Liver (tissue), 9 donors: ENCODE results near the gene RBFA. TPM values are rescaled to one million over a fixed set of nuclear protein-coding genes. Genes with fewer than 3 reads are reported as not detected.

Experiments used
- DNase-seq: peaks from one replicate; pipeline ENCODE4 v3.0.0-alpha.2; 2017; ENCODE audit warnings: low spot score
- H3K27ac ChIP-seq, 2 donors: one replicate each; pipeline ENCODE4 v1.7.0; 2013; ENCODE audit warnings: inconsistent platforms in 2 of 2, low read length in 2 of 2, control low read depth in 1 of 2, low read depth in 1 of 2, mild to moderate bottlenecking in 1 of 2
- H3K27me3 ChIP-seq, 4 donors: one replicate each; pipeline versions ENCODE4 v1.6.1 to v1.7.0; 2013; ENCODE audit warnings: low read length in 3 of 4, inconsistent platforms in 1 of 4, mild to moderate bottlenecking in 1 of 4, moderate library complexity in 1 of 4; ENCODE audit not compliant: control insufficient read depth in 4 of 4, insufficient read depth in 4 of 4
- H3K36me3 ChIP-seq, 4 donors: one replicate each; pipeline versions ENCODE4 v1.6.1 to v1.7.0; 2013; ENCODE audit warnings: low read length in 3 of 4, mild to moderate bottlenecking in 3 of 4, low read depth in 1 of 4, moderate library complexity in 1 of 4; ENCODE audit not compliant: control insufficient read depth in 4 of 4, insufficient read depth in 3 of 4
- H3K4me1 ChIP-seq, 4 donors: one replicate each; pipeline versions ENCODE4 v1.6.1 to v1.7.0; 2013; ENCODE audit warnings: low read length in 3 of 4, mild to moderate bottlenecking in 3 of 4, moderate library complexity in 1 of 4; ENCODE audit not compliant: control insufficient read depth in 4 of 4, insufficient read depth in 4 of 4
- H3K4me3 ChIP-seq, 3 donors: one replicate each; pipeline versions ENCODE4 v1.6.1 to v1.7.0; 2013; ENCODE audit warnings: low read length in 3 of 3, control low read depth in 1 of 3, low read depth in 1 of 3, mild to moderate bottlenecking in 1 of 3
- H3K9ac ChIP-seq, 2 donors: one replicate each; pipeline ENCODE4 v1.7.0; 2013; ENCODE audit warnings: low read length in 2 of 2, mild to moderate bottlenecking in 2 of 2, moderate library complexity in 2 of 2, control low read depth in 1 of 2, low read depth in 1 of 2
- H3K9me3 ChIP-seq, 4 donors: one replicate each; pipeline versions ENCODE4 v1.6.1 to v1.7.0; 2013; ENCODE audit warnings: low read length in 3 of 4; ENCODE audit not compliant: control insufficient read depth in 4 of 4
- EGR1 ChIP-seq, 2 donors: IDR thresholded peaks; 2 replicates each; pipeline ENCODE4 v1.6.1; 2016 to 2018; ENCODE audit warnings: antibody characterized with exemption in 2 of 2, low read depth in 2 of 2
- FOXA1 ChIP-seq: IDR thresholded peaks from 2 replicates; pipeline ENCODE4 v1.6.1; 2016; ENCODE audit warnings: antibody characterized with exemption
- GABPA ChIP-seq, 2 donors: IDR thresholded peaks in 1 of 2; conservative IDR thresholded peaks in 1 of 2; 2 replicates each; pipeline ENCODE4 v1.6.1; 2016; ENCODE audit warnings: antibody characterized with exemption in 2 of 2, mild to moderate bottlenecking in 1 of 2, moderate library complexity in 1 of 2
- HNF4A ChIP-seq, 2 donors: conservative IDR thresholded peaks; 2 replicates each; pipeline ENCODE4 v1.6.1; 2016; ENCODE audit warnings: antibody characterized with exemption in 2 of 2, mild to moderate bottlenecking in 2 of 2
- JUND ChIP-seq, 2 donors: IDR thresholded peaks; 2 replicates each; pipeline ENCODE4 v1.6.1; 2016; ENCODE audit warnings: antibody characterized with exemption in 2 of 2
- NR2F2 ChIP-seq: IDR thresholded peaks from 2 replicates; pipeline ENCODE4 v1.6.1; 2016; ENCODE audit warnings: antibody characterized with exemption
- RAD21 ChIP-seq, 2 donors: IDR thresholded peaks; 2 replicates each; pipeline ENCODE4 v1.6.1; 2016; ENCODE audit warnings: antibody characterized with exemption in 2 of 2, mild to moderate bottlenecking in 2 of 2
- TAF1 ChIP-seq: conservative IDR thresholded peaks from 2 replicates; pipeline ENCODE4 v1.6.1; 2016; ENCODE audit warnings: antibody characterized with exemption, mild to moderate bottlenecking
- WGBS: extraction: QIAGEN DNeasy Blood & Tissue Kit; methylation state at CpG from one replicate; pipeline ENCODE4 v1.1.7; 2013; 5-methylcytosine and 5-hydroxymethylcytosine counted together
- polyA plus RNA-seq, 2 donors: library from polyadenylated mRNA; stranded (reverse) in 1 of 2; unstranded in 1 of 2; fragments of 200-250 nt in 1 of 2; fragments of >200 nt in 1 of 2; fragmentation: Nextera tagmentation in 1 of 2; extraction: Ambion mirVana in 1 of 2; gene quantifications; one replicate each; pipeline versions ENCODE4 v1.2.1 to v1.2.3, GENCODE V29; 2013 to 2015
- total RNA-seq, 2 donors: library from RNA; depleted of rRNA; stranded (reverse); fragments of >200 nt; gene quantifications; one replicate each; pipeline ENCODE4 v1.2.3, GENCODE V29; 2014
- TF ChIP-seq, protein P1 (sequence below): IDR thresholded peaks from 2 replicates; pipeline ENCODE4 v1.6.1; 2016; ENCODE audit warnings: antibody characterized with exemption, mild to moderate bottlenecking
- TF ChIP-seq, protein P2 (sequence below): IDR thresholded peaks from 2 replicates; pipeline ENCODE4 v1.6.1; 2016; ENCODE audit warnings: antibody characterized with exemption
- TF ChIP-seq, protein P3 (sequence below): IDR thresholded peaks from 2 replicates; pipeline ENCODE4 v1.6.1; 2016; ENCODE audit warnings: antibody characterized with exemption
- TF ChIP-seq, protein P4 (sequence below): IDR thresholded peaks from 2 replicates; pipeline ENCODE4 v1.6.1; 2016; ENCODE audit warnings: antibody characterized with exemption
- donor health status: healthy.
- donor health status: healthy.
- donor health status: healthy.
- donor health status: healthy.
- donor health status: healthy.

Gene RBFA
- total and polyA plus RNA-seq, 4 donors, result 20.4 to 31.6 (median 27.0) TPM

DNA sequence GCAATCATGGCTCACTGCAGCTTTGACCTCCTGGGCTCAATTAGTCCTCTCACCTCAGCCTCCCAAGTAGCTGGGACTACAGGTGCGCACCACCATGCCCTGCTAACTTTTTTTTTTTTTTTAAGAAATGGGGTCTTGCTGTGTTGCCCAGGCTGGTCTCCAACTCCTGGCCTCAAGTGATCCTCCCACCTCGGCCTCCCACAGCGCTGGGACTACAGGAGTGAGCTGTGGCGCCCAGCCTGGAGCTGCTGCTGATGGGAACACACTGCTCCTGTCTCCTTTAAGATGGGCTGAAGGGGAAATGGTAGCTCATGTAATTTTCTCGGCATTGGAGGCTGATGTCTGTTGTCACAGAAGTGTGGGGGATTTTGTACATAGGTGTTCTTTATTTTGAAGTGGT is 39.9 kb downstream of the RBFA start (continued):
- TF ChIP-seq, protein P1, sequence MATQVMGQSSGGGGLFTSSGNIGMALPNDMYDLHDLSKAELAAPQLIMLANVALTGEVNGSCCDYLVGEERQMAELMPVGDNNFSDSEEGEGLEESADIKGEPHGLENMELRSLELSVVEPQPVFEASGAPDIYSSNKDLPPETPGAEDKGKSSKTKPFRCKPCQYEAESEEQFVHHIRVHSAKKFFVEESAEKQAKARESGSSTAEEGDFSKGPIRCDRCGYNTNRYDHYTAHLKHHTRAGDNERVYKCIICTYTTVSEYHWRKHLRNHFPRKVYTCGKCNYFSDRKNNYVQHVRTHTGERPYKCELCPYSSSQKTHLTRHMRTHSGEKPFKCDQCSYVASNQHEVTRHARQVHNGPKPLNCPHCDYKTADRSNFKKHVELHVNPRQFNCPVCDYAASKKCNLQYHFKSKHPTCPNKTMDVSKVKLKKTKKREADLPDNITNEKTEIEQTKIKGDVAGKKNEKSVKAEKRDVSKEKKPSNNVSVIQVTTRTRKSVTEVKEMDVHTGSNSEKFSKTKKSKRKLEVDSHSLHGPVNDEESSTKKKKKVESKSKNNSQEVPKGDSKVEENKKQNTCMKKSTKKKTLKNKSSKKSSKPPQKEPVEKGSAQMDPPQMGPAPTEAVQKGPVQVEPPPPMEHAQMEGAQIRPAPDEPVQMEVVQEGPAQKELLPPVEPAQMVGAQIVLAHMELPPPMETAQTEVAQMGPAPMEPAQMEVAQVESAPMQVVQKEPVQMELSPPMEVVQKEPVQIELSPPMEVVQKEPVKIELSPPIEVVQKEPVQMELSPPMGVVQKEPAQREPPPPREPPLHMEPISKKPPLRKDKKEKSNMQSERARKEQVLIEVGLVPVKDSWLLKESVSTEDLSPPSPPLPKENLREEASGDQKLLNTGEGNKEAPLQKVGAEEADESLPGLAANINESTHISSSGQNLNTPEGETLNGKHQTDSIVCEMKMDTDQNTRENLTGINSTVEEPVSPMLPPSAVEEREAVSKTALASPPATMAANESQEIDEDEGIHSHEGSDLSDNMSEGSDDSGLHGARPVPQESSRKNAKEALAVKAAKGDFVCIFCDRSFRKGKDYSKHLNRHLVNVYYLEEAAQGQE, result no peak
- no peak for TF ChIP-seq RAD21 (IDR thresholded peaks at IDR 0.05)

DNA sequence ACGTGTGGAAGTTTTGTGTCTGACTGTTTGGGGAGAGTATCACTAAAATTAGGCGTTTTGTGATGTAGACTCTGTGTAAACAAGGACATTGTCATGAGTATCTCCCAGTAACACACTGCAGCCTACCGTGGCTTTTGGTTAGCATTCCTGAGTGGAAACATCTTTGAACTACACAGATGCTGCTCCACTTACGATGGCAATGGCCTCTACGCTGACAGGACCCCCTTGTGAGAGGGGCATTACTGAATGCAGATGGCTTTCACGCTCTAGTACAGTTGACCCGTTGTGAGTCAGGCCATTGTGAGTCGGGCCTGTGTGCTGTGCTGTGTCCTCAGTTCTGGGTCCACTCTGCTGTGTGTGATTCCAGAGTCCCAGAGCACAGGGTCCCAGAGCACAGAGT is 40.5 kb downstream of the RBFA start:
- H3K4me1 ChIP-seq, result no peaks in the 10 kb centered on the region
- H3K4me3 ChIP-seq, result no peak overlapping the region
- TF ChIP-seq FOXA1, result no peak
- TF ChIP-seq, protein P2, sequence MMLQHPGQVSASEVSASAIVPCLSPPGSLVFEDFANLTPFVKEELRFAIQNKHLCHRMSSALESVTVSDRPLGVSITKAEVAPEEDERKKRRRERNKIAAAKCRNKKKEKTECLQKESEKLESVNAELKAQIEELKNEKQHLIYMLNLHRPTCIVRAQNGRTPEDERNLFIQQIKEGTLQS, result no peak
- TF ChIP-seq HNF4A (conservative IDR thresholded peaks at IDR 0.05), result no peak
- no peaks in the 10 kb centered on the region for H3K36me3 ChIP-seq
- H3K27ac ChIP-seq, result no peak overlapping the region
- 92% methylated on average over 8 of the region's 8 CpGs for WGBS
- no peaks in the 10 kb centered on the region for H3K27me3 ChIP-seq
- H3K9me3 ChIP-seq, result no peaks in the 10 kb centered on the region
- DNase-seq, result no peak
- H3K9ac ChIP-seq, result no peak overlapping the region

DNA sequence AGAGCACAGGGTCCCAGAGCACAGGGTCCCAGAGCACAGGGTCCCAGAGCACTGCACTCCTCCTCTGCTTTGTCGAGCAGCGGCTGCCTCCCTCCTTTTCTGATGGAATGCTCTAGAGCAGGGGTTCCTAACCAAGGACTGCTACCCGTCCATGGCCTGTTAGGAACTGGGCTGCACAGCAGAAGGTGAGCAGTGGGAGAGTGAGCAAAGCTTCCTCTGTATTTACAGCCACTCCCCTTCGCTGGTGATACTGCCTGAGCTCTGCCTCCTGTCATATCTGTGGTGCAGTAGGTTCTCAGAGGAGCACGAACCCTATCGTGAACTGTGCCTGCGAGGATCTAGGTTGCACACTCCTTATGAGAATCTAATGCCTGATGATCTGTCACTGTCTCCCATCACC is 41.7 kb downstream of the RBFA start:
- no peaks in the 10 kb centered on the region for H3K27me3 ChIP-seq
- no peaks in the 10 kb centered on the region for H3K4me1 ChIP-seq
- DNase-seq, result no peak
- no peak overlapping the region for H3K9ac ChIP-seq
- 94% methylated on average over 7 of the region's 7 CpGs for whole genome bisulfite sequencing
- H3K9me3 ChIP-seq, result no peaks in the 10 kb centered on the region
- no peaks in the 10 kb centered on the region for H3K36me3 ChIP-seq
- H3K27ac ChIP-seq, result no peak overlapping the region
- TF ChIP-seq JUND (IDR thresholded peaks at IDR 0.05) (no peak), GABPA (IDR thresholded peaks at IDR 0.05 in 1 of 2, conservative IDR thresholded peaks at IDR 0.05 in 1 of 2) (no peak), HNF4A (conservative IDR thresholded peaks at IDR 0.05) (no peak), TAF1 (no peak), RAD21 (IDR thresholded peaks at IDR 0.05) (no peak), NR2F2 (no peak), EGR1 (IDR thresholded peaks at IDR 0.05; ENCODE audit: low read depth in 2 of 2) (no peak)
- TF ChIP-seq, protein P3, sequence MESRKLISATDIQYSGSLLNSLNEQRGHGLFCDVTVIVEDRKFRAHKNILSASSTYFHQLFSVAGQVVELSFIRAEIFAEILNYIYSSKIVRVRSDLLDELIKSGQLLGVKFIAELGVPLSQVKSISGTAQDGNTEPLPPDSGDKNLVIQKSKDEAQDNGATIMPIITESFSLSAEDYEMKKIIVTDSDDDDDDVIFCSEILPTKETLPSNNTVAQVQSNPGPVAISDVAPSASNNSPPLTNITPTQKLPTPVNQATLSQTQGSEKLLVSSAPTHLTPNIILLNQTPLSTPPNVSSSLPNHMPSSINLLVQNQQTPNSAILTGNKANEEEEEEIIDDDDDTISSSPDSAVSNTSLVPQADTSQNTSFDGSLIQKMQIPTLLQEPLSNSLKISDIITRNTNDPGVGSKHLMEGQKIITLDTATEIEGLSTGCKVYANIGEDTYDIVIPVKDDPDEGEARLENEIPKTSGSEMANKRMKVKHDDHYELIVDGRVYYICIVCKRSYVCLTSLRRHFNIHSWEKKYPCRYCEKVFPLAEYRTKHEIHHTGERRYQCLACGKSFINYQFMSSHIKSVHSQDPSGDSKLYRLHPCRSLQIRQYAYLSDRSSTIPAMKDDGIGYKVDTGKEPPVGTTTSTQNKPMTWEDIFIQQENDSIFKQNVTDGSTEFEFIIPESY, result no peak
- TF ChIP-seq, protein P1, result no peak
- TF ChIP-seq, protein P4, sequence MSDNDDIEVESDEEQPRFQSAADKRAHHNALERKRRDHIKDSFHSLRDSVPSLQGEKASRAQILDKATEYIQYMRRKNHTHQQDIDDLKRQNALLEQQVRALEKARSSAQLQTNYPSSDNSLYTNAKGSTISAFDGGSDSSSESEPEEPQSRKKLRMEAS, result no peak
- no peak overlapping the region for H3K4me3 ChIP-seq
